HG03103 (cell line): ENCODE results near the gene ADAMTS16.

Experiments used
- ATAC-seq: cut with Tn5 transposase; IDR thresholded peaks from one replicate; pipeline ENCODE4 v1.9.1; 2021; ENCODE audit warnings: low read depth; ENCODE audit not compliant: unreplicated experiment

ADAMTS16 gene

GRCh38 chr5:5140479-5141338 lies 579 bp downstream of the ADAMTS16 start:
- ATAC-seq: no peak

GRCh38 chr5:5141339-5141599 lies 1.1 kb downstream of the ADAMTS16 start:
- no peak for ATAC-seq

- no peak for ATAC-seq
These were observed 1.7 kb downstream of the ADAMTS16 start for GRCh38 chr5:5141625-5142525.

GRCh38 chr5:5144441-5144840 lies 4.3 kb downstream of the ADAMTS16 start:
- no peak for ATAC-seq

- no peak for ATAC-seq
These were observed 5.8 kb downstream of the ADAMTS16 start for GRCh38 chr5:5145651-5146529.

GRCh38 chr5:5146530-5147160 lies 6.5 kb downstream of the ADAMTS16 start:
- no peak for ATAC-seq

- no peak for ATAC-seq
These were observed 9.0 kb downstream of the ADAMTS16 start for GRCh38 chr5:5149154-5149553.

- no peak for ATAC-seq
These were observed 10.5 kb downstream of the ADAMTS16 start for GRCh38 chr5:5150667-5151066.

- ATAC-seq: no peak
These were observed 14.6 kb downstream of the ADAMTS16 start for GRCh38 chr5:5154733-5155132.

GRCh38 chr5:5155617-5156016 lies 15.5 kb downstream of the ADAMTS16 start:
- ATAC-seq: no peak

GRCh38 chr5:5156471-5157082 lies 16.4 kb downstream of the ADAMTS16 start:
- no peak for ATAC-seq

GRCh38 chr5:5158472-5158895 lies 18.4 kb downstream of the ADAMTS16 start:
- no peak for ATAC-seq

GRCh38 chr5:5159282-5160103 lies 19.4 kb downstream of the ADAMTS16 start:
- ATAC-seq: no peak

GRCh38 chr5:5164163-5164562 lies 24.0 kb downstream of the ADAMTS16 start:
- no peak for ATAC-seq

- no peak for ATAC-seq
These were observed 25.4 kb downstream of the ADAMTS16 start for GRCh38 chr5:5165541-5166002.

- no peak for ATAC-seq
These were observed 29.3 kb downstream of the ADAMTS16 start for GRCh38 chr5:5169466-5169865.

GRCh38 chr5:5178136-5178535 lies 38.0 kb downstream of the ADAMTS16 start:
- ATAC-seq: no peak

- ATAC-seq: no peak
These were observed 38.5 kb downstream of the ADAMTS16 start for GRCh38 chr5:5178580-5178979.

GRCh38 chr5:5179079-5179478 lies 38.9 kb downstream of the ADAMTS16 start:
- ATAC-seq: no peak
